GM12801 (cell line): ENCODE results near the gene TJAP1.

ENCODE experiments used
- TF ChIP-seq, protein P1 (sequence below): IDR thresholded peaks from one replicate; pipeline ENCODE4 v1.5.1; 2011; ENCODE audit warnings: control low read depth; ENCODE audit not compliant: insufficient read length; ENCODE audit errors: extremely low read depth

TJAP1 gene

DNA sequence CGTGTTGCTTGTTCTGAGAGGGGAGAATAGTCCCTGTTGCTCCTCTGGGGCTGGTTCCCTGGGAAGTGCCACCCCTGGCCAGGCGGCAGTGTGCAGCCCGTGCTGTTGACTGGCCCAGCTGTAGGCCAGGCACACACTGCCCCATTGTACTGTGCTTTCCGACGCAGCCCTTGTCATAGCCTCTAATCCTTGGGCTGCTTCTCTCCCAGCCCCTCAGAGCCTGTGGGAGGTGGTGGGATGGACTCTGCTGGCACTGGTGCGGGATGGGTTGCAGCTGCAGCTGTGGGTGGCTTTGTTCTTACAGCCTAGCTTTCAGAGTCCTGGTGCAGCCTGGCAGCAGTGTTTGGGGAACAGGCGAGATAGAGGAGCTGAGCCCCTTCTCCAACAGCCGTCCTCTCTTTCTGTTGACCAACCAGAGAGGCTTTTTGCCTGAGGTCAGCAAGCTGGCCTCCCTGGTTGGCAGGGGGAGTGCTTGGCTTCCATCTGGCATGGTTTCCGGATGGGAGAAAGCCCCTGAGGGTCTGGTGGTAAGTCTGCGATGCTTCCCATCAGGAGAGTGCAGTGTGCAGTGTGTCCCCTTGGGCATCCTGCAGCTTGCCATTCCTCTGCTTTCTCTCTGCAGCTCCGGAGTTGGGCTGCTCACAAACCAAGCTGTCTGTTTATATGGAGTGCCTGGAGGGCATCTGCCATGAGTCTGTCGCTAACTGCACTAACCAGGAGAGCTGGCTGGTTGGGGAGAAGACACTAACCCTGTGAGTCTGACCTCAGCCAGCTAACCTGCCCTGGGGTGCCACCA, 12.1 kb downstream of the TJAP1 start:
- TF ChIP-seq, protein P1, sequence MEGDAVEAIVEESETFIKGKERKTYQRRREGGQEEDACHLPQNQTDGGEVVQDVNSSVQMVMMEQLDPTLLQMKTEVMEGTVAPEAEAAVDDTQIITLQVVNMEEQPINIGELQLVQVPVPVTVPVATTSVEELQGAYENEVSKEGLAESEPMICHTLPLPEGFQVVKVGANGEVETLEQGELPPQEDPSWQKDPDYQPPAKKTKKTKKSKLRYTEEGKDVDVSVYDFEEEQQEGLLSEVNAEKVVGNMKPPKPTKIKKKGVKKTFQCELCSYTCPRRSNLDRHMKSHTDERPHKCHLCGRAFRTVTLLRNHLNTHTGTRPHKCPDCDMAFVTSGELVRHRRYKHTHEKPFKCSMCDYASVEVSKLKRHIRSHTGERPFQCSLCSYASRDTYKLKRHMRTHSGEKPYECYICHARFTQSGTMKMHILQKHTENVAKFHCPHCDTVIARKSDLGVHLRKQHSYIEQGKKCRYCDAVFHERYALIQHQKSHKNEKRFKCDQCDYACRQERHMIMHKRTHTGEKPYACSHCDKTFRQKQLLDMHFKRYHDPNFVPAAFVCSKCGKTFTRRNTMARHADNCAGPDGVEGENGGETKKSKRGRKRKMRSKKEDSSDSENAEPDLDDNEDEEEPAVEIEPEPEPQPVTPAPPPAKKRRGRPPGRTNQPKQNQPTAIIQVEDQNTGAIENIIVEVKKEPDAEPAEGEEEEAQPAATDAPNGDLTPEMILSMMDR = no peak

DNA sequence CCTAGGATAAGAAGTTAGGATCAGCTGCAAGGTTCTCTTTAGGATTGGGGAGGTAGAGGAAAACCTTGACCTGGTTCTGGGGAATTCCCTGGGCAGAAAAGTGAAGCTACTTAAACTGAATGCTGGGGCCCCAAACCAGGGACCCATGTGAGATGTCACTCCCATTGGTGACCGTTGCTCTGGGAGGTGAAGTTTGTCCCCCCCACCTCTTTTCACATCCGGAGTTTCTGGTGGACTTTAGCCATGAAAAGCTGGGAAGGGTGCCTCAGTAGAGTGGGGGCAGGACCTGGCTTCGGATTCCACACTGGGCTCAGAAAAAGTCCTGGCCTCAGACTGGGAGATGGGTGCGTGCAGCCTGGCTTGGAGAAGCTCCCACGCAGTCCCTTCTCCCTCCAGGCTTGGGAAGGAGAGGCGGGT, 13.2 kb downstream of the TJAP1 start:
- TF ChIP-seq, protein P1 = no peak

DNA sequence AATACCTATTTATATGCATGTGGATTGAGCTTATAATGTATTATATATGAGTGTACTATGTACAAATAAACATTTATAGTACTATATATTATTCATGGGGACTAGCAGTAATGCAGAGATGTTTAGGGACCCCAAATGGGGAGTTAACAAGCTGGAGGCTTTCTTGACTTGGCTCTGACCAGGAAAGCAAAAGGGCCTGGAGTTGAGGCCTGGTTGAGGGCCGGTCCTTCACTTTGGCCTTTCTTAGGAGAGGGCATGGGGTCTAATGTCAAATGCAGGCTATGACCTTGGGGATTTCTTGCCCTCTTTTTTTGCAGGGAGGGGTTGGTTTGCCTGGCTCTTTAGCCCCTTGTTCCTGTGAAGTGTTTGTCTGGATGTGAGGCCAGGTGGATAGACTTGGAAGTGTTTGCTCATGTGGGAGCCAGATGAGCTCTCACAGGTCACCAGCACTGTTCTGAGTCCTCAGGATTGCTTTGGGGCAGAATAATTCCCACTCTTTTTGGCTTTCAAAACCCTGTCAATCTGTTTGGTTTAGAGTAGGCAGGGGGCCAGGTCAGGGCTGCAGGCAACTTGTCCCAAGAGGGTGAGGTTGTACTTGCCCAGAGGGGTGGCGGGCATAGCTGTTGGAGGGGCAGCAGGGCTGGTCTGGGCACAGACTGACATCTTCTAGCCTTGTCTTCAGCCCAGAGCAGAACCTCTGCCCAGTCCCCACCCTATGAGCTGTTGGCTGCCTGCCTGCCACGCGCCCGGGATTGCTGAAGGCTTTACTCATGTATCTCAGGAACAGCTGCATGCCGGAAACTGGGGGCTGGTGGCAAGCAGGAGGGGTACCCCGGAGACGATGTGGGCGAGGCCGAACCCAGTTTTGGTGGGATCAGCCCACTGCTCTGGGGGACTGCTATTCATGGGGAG, 14.6 kb downstream of the TJAP1 start:
- TF ChIP-seq, protein P1 = no peak

DNA sequence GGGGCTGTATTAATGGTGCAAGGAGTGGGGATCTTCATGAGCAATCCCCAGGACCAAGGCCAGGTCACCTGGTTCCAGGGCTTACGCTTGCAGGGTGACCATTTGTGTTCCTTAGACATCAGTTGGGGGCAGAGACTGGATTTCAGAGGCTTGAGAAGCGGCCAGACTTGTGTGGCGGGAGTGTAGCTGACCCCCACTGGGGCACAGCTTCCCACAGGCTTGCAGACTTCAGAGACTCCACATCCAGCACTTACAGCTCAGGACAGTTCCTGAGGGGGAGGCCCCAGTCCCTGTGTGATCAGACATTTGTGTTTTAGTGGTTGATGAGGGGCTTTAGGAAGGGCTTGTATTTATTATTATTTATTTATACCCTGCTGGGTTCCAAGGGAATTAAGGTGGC, 15.3 kb downstream of the TJAP1 start:
- TF ChIP-seq, protein P1 = no peak

DNA sequence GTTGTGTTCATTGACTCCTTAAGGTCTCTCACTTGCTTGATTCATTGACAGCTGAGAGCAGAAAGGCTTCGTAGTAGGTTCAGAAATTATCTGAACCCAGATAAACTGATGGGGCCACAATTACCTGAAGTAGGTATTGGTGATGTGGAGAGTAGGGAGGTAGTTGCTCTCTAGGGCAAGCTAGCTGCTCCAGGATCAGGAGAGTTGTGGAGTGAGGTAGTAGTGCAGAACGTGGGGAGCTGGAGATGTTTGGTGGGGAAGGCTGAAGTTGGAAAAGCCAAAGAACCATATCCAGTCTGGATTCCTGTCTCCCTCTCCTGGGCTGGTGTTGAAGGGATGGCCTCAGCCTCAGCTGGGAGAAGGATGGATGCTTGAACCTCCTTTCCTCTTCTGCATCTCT, 15.9 kb downstream of the TJAP1 start:
- TF ChIP-seq, protein P1 = no peak

DNA sequence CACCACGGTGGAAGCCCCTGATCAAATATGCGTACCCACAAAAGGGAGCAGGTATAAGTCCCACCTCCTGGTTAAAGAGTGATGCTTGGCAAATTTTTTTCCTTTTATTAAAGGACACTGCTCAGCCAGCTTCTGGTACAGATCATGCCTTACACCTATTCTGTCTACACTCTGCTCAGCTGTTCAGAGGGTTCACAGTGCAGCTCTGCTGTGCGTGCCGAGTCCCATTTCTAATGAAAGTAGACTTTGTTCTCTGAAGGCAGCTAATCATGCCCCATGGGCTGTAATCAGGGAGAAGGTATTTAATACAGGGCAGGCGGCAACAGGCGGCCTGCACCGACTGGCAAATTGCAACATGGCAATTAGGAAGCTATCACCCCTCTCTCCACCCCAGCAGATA, 16.5 kb downstream of the TJAP1 start:
- TF ChIP-seq, protein P1 = no peak

DNA sequence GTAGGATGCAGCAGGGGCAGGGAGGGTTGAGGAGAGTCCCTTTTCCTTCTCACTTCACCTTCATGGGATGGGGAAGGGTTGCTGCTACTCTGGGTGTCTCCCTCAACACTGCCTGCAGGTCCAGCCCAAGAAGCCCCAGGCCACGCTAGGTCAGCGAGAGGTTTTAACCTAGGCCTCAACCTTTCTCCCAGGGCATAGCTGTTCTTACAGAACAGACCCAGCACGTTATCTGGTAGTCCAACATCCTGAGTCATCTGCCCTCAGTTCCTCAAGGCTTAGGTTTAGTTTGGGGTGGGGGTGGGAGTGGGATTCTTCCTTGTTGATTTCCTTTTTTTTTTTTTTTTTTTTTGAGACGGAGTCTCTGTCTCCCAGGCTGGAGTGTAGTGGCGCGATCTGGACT, 17.0 kb downstream of the TJAP1 start:
- TF ChIP-seq, protein P1 = no peak
